Muscle of leg (tissue), 11 donors: ENCODE data around the gene EPHA8. TPM values are rescaled to one million over a fixed set of nuclear protein-coding genes. Genes with fewer than 3 reads are reported as not detected.
A peak's percentile ranks its signal among the peaks of the same experiment; 100 is the strongest.

Experiments used
- DNase-seq: peaks from one replicate; pipeline ENCODE4 v3.0.0; 2013
- H3K27ac ChIP-seq: one replicate; pipeline ENCODE4 v1.5.1; 2013; ENCODE audit warnings: mild to moderate bottlenecking, low read length, control low read depth
- H3K27me3 ChIP-seq: one replicate; pipeline ENCODE4 v1.6.1; 2013; ENCODE audit warnings: low read length; ENCODE audit not compliant: control insufficient read depth, insufficient read depth
- H3K36me3 ChIP-seq: one replicate; pipeline ENCODE4 v1.6.1; 2013; ENCODE audit warnings: low read length; ENCODE audit not compliant: control insufficient read depth, insufficient read depth
- H3K4me1 ChIP-seq: one replicate; pipeline ENCODE4 v1.6.1; 2013; ENCODE audit warnings: low read length; ENCODE audit not compliant: control insufficient read depth, insufficient read depth
- H3K4me3 ChIP-seq: one replicate; pipeline ENCODE4 v1.5.1; 2013; ENCODE audit warnings: low read length, control low read depth
- H3K9me3 ChIP-seq: replicated peaks from 2 replicates; pipeline ENCODE4 v1.6.1; 2013; ENCODE audit warnings: low read depth, low read length; ENCODE audit not compliant: control insufficient read depth
- WGBS: methylation state at CpG from one replicate; pipeline ENCODE4 v1.1.5; 2013; ENCODE audit warnings: missing lambda C conversion rate; ENCODE audit not compliant: insufficient coverage; 5-methylcytosine and 5-hydroxymethylcytosine counted together
- polyA plus RNA-seq, 8 donors: library from polyadenylated mRNA; unstranded; fragments of 120-200 nt; gene quantifications; one replicate each; pipeline versions ENCODE4 v1.2.1 to v1.2.3, GENCODE V29; 2013; ENCODE audit warnings: inconsistent platforms in 1 of 8, low replicate concordance in 1 of 8; ENCODE audit not compliant: insufficient read length in 8 of 8, insufficient read depth in 1 of 8
- total RNA-seq: library from RNA; stranded (reverse); fragments of 120-200 nt; gene quantifications from one replicate; pipeline ENCODE4 v1.2.4, GENCODE V29; 2013

The EPHA8 gene
- total and polyA plus RNA-seq, 9 donors, result 0.02 to 0.09 (median 0.05) TPM; not detected in 3

DNA sequence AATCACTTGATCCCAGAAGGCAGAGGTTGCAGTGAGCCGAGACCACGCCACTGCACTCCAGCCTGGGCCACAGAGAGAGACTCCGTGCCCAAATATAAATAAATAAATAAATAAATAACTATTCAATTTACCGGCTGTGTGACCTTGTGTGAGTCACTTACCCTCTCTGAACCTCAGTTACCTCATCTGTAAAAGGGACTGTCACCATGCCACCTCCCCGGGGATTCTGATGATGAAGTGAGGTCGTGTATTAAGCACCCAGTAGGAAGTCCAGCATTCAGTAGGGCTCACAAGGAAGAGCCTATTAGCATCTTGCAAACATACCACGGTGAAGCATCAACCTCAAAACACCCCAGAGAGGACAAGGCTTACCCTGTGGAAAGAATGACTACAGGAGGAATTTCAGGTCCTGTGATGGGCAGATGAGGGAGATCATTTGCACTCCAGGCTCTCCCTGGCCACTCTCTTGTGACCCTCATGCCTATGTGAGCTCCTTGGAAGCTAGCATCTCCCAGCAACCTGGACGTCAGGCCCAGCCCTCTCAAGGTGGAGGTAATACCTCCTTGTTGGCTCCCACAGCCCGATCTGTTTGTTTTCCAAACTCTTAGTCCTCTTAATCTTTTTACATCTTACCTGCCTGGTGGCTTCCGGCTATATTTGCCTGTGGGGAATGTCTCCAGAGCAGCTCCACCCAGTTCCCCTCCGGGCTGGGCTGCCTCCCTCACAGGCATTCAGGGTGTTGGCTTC lies 65.6 kb downstream of the EPHA8 start:
- peaks cover 42% of the 10 kb centered on the region for H3K27me3 ChIP-seq
- whole genome bisulfite sequencing, result 36% methylated on average over 4 of the region's 11 CpGs
- no peak for DNase-seq
- no peaks in the 10 kb centered on the region for H3K9me3 ChIP-seq
- no peaks in the 10 kb centered on the region for H3K4me1 ChIP-seq
- H3K27ac ChIP-seq, result no peak overlapping the region
- H3K36me3 ChIP-seq, result no peaks in the 10 kb centered on the region
- H3K4me3 ChIP-seq, result no peak overlapping the region

DNA sequence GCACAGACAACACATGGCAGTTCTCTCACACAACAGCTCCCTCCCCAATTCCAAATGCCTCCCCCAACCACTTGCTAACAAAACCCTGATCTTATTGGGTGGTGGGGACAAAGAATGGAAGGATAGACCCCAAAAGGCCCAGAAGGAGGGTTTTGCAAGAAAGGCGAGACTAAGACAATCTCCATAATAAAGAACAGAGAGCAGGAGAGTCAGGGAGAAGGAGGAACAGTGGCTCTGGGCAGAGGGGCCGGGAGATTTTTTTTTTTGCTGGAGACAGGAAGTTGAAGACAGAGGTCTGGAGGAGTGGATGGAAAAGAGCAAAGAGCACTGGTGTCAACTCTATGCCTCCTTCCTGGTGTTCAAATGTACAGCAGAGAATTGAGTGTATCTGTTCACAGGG lies 66.6 kb downstream of the EPHA8 start:
- DNase-seq, result no peak
- H3K36me3 ChIP-seq, result no peaks in the 10 kb centered on the region
- no peaks in the 10 kb centered on the region for H3K4me1 ChIP-seq
- H3K27ac ChIP-seq, result no peak overlapping the region
- H3K4me3 ChIP-seq, result no peak overlapping the region
- peaks cover 42% of the 10 kb centered on the region for H3K27me3 ChIP-seq
- H3K9me3 ChIP-seq, result peaks cover 1% of the 10 kb centered on the region
- WGBS, result 0% methylated on average over 1 of the region's 2 CpGs

DNA sequence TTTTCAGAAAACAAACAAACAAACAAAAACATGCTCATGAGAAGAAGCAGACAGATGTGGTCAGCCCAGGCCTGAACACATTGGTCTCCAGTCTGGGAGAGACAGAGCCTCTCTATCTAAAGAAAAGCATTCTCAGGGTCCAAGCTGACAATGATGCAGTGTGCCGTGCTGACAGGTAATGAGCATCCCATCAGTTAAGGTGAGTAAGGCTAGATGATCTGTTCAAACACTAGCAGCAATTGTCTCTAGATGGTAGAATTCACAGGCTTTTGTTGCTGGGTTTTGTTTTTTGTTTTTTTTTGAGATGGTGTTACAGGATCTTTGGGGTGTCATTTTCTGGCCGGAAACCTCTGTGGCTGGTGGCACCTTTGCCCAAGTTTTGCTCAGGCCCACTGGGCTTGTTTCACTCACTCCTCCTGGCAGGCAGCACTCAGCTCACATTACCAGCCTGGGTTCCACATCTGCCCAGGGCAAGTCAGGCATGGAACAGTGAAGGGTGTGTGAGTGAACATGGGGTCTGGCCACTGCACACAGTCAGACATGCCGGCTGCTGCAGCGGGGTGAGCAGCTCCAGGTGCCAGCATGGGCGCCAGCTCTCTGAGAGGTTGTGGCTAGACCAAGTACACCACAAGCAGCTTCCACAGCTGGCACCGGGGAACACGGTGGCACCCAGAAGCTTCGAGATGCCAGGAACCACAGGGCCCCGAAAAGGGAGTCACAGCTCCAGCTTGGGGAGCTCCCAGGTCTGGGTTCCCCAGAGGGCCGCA lies 70.6 kb downstream of the EPHA8 start:
- peaks cover 4% of the 10 kb centered on the region for H3K9me3 ChIP-seq
- H3K27me3 ChIP-seq, result peaks cover 16% of the 10 kb centered on the region
- no peak for DNase-seq
- 91% methylated on average over 9 of the region's 10 CpGs for WGBS
- H3K4me1 ChIP-seq, result peaks cover 13% of the 10 kb centered on the region
- no peak overlapping the region for H3K4me3 ChIP-seq
- no peak overlapping the region for H3K27ac ChIP-seq
- no peaks in the 10 kb centered on the region for H3K36me3 ChIP-seq

DNA sequence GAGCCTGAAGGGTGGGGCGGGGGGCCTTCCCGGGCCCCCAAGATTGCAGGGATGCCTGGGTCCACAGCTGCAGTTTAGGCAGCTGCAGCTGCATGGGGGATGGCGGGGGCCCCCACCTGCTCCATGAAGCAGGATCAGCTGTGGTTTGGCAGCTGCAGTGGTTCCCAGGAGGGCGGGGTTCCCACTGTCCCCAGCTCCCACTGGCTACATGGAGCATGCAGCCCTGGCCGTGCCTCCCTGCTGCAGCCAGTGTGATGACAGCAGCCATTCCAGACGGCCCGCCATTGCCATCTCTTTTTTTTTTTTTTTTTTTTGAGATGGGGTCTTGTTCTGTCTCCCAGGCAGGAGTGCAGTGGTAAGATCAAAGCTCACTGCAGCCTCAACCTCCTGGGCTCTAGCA lies 72.1 kb downstream of the EPHA8 start:
- H3K9me3 ChIP-seq, result peaks cover 4% of the 10 kb centered on the region
- H3K4me3 ChIP-seq, result no peak overlapping the region
- H3K27ac ChIP-seq, result no peak overlapping the region
- DNase-seq, result peak; percentile 52
- WGBS, result 45% methylated on average over 3 of the region's 7 CpGs
- H3K36me3 ChIP-seq, result no peaks in the 10 kb centered on the region
- peaks cover 16% of the 10 kb centered on the region for H3K4me1 ChIP-seq
- peaks cover 6% of the 10 kb centered on the region for H3K27me3 ChIP-seq

DNA sequence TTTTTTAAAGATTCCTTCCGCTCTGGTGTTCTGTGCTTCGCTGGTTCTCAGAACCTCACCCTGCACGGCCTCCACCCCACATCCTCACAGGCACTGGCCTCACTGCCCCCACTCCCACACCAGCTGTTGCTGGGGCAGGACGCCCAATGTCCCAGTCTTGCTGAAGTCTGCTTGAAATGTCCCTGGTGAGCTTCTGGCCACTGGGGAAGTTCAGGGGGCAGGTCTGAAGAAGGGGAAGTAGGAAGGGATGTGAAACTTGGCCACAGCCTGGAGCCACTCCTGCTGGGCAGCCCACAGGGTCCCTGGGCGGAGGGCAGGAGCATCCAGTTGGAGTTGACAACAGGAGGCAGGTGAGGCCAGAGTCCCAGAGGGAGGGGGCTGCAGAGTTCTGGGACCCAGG lies 73.1 kb downstream of the EPHA8 start, which contains the start of gene C1QA:
TSS of gene C1QA (plus strand) at position 276 of the 400 bp plus-strand sequence. CDS start 989 bp downstream, outside the sequence.
- Histone ChIP-seq H3K4me3 (peak within 1 kb of the TSS; percentile 23), H3K27me3 (peaks cover 3% of the 10 kb centered on the region), H3K4me1 (peaks cover 16% of the 10 kb centered on the region), H3K27ac (no peak within 1 kb of the TSS), H3K9me3 (peaks cover 4% of the 10 kb centered on the region), H3K36me3 (no peaks in the 10 kb centered on the region)
- WGBS, result 46% methylated on average over 3 of the region's 5 CpGs
- peak; percentile 83 for DNase-seq

DNA sequence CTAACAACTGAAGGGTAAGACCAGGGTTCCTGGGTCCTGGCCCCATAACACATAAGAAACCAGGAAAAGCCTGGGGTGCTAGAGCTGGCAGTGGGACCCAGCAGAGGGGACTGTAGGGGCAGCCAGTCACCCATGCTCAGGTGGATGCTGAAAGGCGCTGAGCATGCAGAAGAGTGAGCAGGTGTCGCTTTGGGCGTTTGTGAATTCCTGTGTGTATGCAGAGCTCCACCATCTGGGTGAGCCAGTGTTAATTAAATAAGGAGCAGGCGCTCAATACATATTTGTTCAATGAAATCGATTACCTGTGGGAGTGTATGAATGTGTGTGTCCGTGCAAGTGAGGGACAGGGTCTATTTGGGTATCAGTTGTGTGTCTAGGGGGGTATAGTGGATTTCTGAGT lies 73.6 kb downstream of the EPHA8 start:
- H3K27ac ChIP-seq, result no peak overlapping the region
- H3K4me3 ChIP-seq, result peak overlapping the region; percentile 23
- peaks cover 4% of the 10 kb centered on the region for H3K9me3 ChIP-seq
- H3K36me3 ChIP-seq, result no peaks in the 10 kb centered on the region
- WGBS, result 64% methylated on average over 6 of the region's 6 CpGs
- H3K4me1 ChIP-seq, result peaks cover 20% of the 10 kb centered on the region
- no peak for DNase-seq
- peaks cover 3% of the 10 kb centered on the region for H3K27me3 ChIP-seq

DNA sequence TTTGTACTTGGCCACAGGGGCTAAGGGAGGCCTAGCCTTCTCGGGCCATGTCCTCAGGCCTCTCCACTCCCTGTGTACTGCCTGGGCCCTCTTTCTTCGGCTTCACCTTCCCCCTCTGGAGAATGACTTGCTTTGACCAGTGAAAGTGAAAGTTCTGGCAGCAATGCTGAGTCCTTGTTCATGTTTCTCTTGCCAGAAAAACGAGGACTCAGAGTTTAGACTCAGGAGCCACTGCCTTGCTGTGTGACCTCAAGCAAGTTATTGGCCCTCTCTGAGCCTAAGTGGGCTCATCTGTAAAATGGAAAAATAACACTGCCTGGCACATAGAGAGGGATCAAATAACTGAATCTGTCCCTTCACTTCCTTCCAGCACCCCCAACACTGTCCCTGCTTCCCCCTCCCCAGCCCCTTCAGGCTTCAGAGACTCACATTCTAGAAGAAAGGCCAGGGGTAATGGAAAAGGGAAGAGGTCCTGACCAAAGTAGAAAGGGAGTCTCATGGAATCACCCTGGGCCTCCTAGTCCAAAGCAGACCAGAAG lies 74.7 kb downstream of the EPHA8 start:
- no peak overlapping the region for H3K27ac ChIP-seq
- H3K4me3 ChIP-seq, result no peak overlapping the region
- H3K9me3 ChIP-seq, result peaks cover 4% of the 10 kb centered on the region
- no peak for DNase-seq
- peaks cover 22% of the 10 kb centered on the region for H3K4me1 ChIP-seq
- peaks cover 5% of the 10 kb centered on the region for H3K27me3 ChIP-seq
- 75% methylated on average over 2 of the region's 3 CpGs for WGBS
- H3K36me3 ChIP-seq, result no peaks in the 10 kb centered on the region

DNA sequence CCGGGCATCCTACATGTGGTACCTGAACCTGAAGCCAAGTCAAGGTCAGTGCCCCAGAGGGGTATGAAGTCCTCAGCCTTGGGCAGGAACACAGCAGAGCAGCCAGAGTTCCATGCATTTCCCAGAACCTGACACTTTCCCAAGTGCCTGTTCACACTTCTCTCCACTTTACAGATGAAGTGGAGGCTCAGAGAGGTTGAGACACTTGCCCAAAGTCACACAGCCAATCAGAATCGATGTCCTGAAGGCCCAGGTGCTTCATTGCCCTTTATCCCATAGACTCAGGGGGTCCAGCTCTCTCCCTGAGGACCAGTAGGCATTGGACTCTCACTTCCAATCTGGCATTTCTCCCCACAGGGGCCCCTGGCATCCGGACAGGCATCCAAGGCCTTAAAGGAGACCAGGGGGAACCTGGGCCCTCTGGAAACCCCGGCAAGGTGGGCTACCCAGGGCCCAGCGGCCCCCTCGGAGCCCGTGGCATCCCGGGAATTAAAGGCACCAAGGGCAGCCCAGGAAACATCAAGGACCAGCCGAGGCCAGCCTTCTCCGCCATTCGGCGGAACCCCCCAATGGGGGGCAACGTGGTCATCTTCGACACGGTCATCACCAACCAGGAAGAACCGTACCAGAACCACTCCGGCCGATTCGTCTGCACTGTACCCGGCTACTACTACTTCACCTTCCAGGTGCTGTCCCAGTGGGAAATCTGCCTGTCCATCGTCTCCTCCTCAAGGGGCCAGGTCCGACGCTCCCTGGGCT lies 75.4 kb downstream of the EPHA8 start:
- peaks cover 4% of the 10 kb centered on the region for H3K9me3 ChIP-seq
- H3K36me3 ChIP-seq, result no peaks in the 10 kb centered on the region
- H3K27me3 ChIP-seq, result peaks cover 7% of the 10 kb centered on the region
- no peak overlapping the region for H3K27ac ChIP-seq
- peaks cover 22% of the 10 kb centered on the region for H3K4me1 ChIP-seq
- H3K4me3 ChIP-seq, result no peak overlapping the region
- DNase-seq, result no peak
- WGBS, result 70% methylated on average over 20 of the region's 23 CpGs

DNA sequence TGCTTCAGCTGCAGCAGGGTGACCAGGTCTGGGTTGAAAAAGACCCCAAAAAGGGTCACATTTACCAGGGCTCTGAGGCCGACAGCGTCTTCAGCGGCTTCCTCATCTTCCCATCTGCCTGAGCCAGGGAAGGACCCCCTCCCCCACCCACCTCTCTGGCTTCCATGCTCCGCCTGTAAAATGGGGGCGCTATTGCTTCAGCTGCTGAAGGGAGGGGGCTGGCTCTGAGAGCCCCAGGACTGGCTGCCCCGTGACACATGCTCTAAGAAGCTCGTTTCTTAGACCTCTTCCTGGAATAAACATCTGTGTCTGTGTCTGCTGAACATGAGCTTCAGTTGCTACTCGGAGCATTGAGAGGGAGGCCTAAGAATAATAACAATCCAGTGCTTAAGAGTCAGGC lies 76.0 kb downstream of the EPHA8 start:
- Histone ChIP-seq H3K9me3 (peaks cover 4% of the 10 kb centered on the region), H3K27me3 (peaks cover 7% of the 10 kb centered on the region), H3K27ac (no peak overlapping the region), H3K36me3 (no peaks in the 10 kb centered on the region), H3K4me1 (peaks cover 22% of the 10 kb centered on the region), H3K4me3 (no peak overlapping the region)
- WGBS, result 3% methylated on average over 3 of the region's 8 CpGs
- peak; percentile 65 for DNase-seq

DNA sequence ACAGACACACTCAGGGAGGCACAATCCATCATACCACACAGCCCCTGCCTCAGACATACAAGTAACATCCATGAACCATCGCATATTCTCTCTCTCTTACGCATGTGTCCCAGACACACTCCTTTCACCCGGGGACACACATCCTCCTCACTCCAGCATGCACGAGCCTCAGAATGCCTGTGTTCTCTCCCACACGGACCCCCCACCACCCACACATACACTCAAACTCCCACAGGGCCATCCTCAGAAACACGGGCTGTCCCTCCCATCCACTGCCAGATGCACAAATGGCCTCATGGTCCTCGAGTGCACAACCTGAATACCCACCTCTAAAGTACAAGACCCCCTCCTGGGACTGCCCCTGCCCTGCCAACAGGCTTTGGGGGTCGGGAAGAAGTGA lies 78.0 kb downstream of the EPHA8 start:
- no peak for DNase-seq
- no peaks in the 10 kb centered on the region for H3K9me3 ChIP-seq
- H3K27me3 ChIP-seq, result peaks cover 7% of the 10 kb centered on the region
- 57% methylated on average over 5 of the region's 8 CpGs for WGBS
- peaks cover 14% of the 10 kb centered on the region for H3K4me1 ChIP-seq
- no peak overlapping the region for H3K4me3 ChIP-seq
- H3K36me3 ChIP-seq, result no peaks in the 10 kb centered on the region
- no peak overlapping the region for H3K27ac ChIP-seq
